Stomach (tissue), 9 donors: ENCODE results near the gene NEK7. TPM values are rescaled to one million over a fixed set of nuclear protein-coding genes. Genes with fewer than 3 reads are reported as not detected.

Source experiments
- DNase-seq, 2 donors: peaks; one replicate each; pipeline versions ENCODE4 v3.0.0 to v3.0.0-alpha.2; 2013 to 2019
- H3K27ac ChIP-seq, 5 donors: fragments of 200-600 bp in 4 of 5; sonication (generic) in 4 of 5; one replicate each; pipeline ENCODE4 v1.5.1; 2013 to 2019; ENCODE audit warnings: mild to moderate bottlenecking in 1 of 5, moderate library complexity in 1 of 5
- H3K27me3 ChIP-seq, 3 donors: fragments of 200-600 bp; sonication (generic); one replicate each; pipeline ENCODE4 v1.5.1; 2017 to 2019; ENCODE audit warnings: mixed run types in 1 of 3
- H3K36me3 ChIP-seq, 4 donors: fragments of 200-600 bp; sonication (generic); 1 replicate in 3 of 4; 2 replicates in 1 of 4; pipeline ENCODE4 v1.5.1; 2016 to 2019
- H3K4me1 ChIP-seq, 4 donors: fragments of 200-600 bp; sonication (generic); one replicate each; pipeline ENCODE4 v1.5.1; 2016 to 2019
- H3K4me3 ChIP-seq, 4 donors: fragments of 200-600 bp; sonication (generic) in 3 of 4; one replicate each; pipeline ENCODE4 v1.5.1; 2016 to 2019; ENCODE audit warnings: mild to moderate bottlenecking in 1 of 4
- H3K9me3 ChIP-seq, 4 donors: fragments of 200-600 bp; sonication (generic); one replicate each; pipeline ENCODE4 v1.5.1; 2016 to 2019
- EP300 ChIP-seq: sonication (generic); formaldehyde crosslinking; IDR thresholded peaks from one replicate; pipeline ENCODE4 v1.6.1; 2017; ENCODE audit warnings: antibody characterized with exemption
- POLR2A ChIP-seq, 4 donors: fragments of 450-650 bp; IDR thresholded peaks; one replicate each; pipeline ENCODE4 v1.6.1; 2016; ENCODE audit warnings: antibody characterized with exemption in 4 of 4, control low read depth in 2 of 4, mild to moderate bottlenecking in 1 of 4, moderate library complexity in 1 of 4
- POLR2AphosphoS5 ChIP-seq, 3 donors: sonication (generic); formaldehyde crosslinking; IDR thresholded peaks; one replicate each; pipeline ENCODE4 v1.6.1; 2016; ENCODE audit warnings: antibody characterized with exemption in 3 of 3
- WGBS, 5 donors: extraction: QIAGEN DNeasy Blood & Tissue Kit in 3 of 5; methylation state at CpG; one replicate each; pipeline versions ENCODE4 v1.1.5 to v1.1.7; 2013 to 2018; 5-methylcytosine and 5-hydroxymethylcytosine counted together
- intact Hi-C: fragments of 100-400 bp; cut with DNase I; formaldehyde crosslinking; loops from one replicate; pipeline ENCODE4 v1.15.1; 2023; ENCODE audit warnings: low total_unique reads
- polyA plus RNA-seq, 3 donors: library from polyadenylated mRNA; stranded (reverse); fragments of 200-250 nt; gene quantifications; one replicate each; pipeline ENCODE4 v1.2.3, GENCODE V29; 2013
- total RNA-seq, 5 donors: library from RNA; depleted of rRNA; stranded (reverse); fragments of >200 nt; gene quantifications; one replicate each; pipeline versions ENCODE4 v1.1.0 to v1.2.3, GENCODE V29; 2014 to 2016
- TF ChIP-seq, protein P1 (sequence below), 7 experiments: fragments of 450-650 bp in 4 of 7; fragments of 200-600 bp in 3 of 7; sonication (generic) in 3 of 7; IDR thresholded peaks; one replicate each; pipeline ENCODE4 v1.5.1; 2016 to 2019; ENCODE audit warnings: antibody characterized with exemption in 7 of 7, control low read depth in 2 of 7, mild to moderate bottlenecking in 1 of 7
- donor health status: healthy with polysubstance abuse.
- donor health status: Bipolar disorder and iron deficiency.
- donor health status: healthy.

NEK7 gene
- total and polyA plus RNA-seq, 8 donors = 13.2 to 116 (median 35.4) TPM

DNA sequence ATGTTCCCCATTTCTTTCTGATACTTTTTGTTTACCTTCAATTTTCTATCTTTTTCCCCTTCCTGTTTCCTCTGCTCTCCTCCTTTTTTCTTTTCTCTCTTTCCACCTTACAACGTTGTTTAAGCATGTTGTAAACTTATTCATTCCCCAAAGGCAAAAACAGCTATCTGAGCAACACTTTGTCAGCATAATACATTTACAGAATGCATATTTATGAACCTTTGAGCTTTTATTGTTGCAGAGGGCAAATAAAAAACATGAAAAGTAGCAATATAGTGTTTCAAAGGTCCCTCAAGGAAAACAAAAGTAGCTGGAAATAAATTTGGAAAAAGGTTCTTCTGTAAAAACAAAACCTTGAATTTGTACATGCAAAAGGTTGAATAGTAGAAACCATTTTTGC is 214.2 kb downstream of the NEK7 start:
- no peaks in the 10 kb centered on the region for H3K36me3 ChIP-seq
- intact Hi-C loops = no loop called here
- 16 to 46% (median 34%) methylated on average over 1 of the region's 1 CpG for WGBS, 5 donors
- no peaks in the 10 kb centered on the region for H3K27me3 ChIP-seq
- H3K27ac ChIP-seq = no peak overlapping the region
- H3K4me3 ChIP-seq = no peak overlapping the region
- no peak for TF ChIP-seq EP300
- TF ChIP-seq POLR2A (IDR thresholded peaks at IDR 0.05) = no peak
- TF ChIP-seq POLR2AphosphoS5 (IDR thresholded peaks at IDR 0.05) = no peak
- TF ChIP-seq, protein P1, sequence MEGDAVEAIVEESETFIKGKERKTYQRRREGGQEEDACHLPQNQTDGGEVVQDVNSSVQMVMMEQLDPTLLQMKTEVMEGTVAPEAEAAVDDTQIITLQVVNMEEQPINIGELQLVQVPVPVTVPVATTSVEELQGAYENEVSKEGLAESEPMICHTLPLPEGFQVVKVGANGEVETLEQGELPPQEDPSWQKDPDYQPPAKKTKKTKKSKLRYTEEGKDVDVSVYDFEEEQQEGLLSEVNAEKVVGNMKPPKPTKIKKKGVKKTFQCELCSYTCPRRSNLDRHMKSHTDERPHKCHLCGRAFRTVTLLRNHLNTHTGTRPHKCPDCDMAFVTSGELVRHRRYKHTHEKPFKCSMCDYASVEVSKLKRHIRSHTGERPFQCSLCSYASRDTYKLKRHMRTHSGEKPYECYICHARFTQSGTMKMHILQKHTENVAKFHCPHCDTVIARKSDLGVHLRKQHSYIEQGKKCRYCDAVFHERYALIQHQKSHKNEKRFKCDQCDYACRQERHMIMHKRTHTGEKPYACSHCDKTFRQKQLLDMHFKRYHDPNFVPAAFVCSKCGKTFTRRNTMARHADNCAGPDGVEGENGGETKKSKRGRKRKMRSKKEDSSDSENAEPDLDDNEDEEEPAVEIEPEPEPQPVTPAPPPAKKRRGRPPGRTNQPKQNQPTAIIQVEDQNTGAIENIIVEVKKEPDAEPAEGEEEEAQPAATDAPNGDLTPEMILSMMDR (IDR thresholded peaks at IDR 0.05) = no peak
- no peaks in the 10 kb centered on the region for H3K4me1 ChIP-seq
- H3K9me3 ChIP-seq = peaks cover 0 to 14% (median 11%) of the 10 kb centered on the region in 4 donors
- no peak for DNase-seq

Other genes starting within 250 kb of the NEK7 start
- not detected for gene LHX9, start 239.6 kb upstream of the NEK7 start, total RNA-seq
- gene LHX9, start 239.6 kb upstream of the NEK7 start, polyA plus RNA-seq = not detected